GM21390 (cell line): Measurements from ENCODE around the gene RFX2.
"Not testable (repeated sequence)": the region's sequence is repeated elsewhere in the genome, so short reads cannot be mapped to it uniquely, and the experiment has no call there.

Experiments used
- ATAC-seq: cut with Tn5 transposase; IDR thresholded peaks from one replicate; pipeline ENCODE4 v1.9.1; 2021; ENCODE audit not compliant: unreplicated experiment

The RFX2 gene

GRCh38 chr19:5993648-5994358 is 116.5 kb downstream of the RFX2 start:
- no peak for ATAC-seq

GRCh38 chr19:5993201-5993600 is 117.1 kb downstream of the RFX2 start:
- no peak for ATAC-seq

GRCh38 chr19:5992756-5993155 is 117.5 kb downstream of the RFX2 start:
- ATAC-seq = no peak

GRCh38 chr19:5991244-5991838 is 119.0 kb downstream of the RFX2 start:
- no peak for ATAC-seq

GRCh38 chr19:5990289-5990797 is 120.0 kb downstream of the RFX2 start:
- ATAC-seq = no peak

- no peak for ATAC-seq
These were observed 120.8 kb downstream of the RFX2 start for GRCh38 chr19:5989388-5990074.

GRCh38 chr19:5988517-5989387 is 121.5 kb downstream of the RFX2 start:
- no peak for ATAC-seq

- no peak for ATAC-seq
These were observed 123.1 kb downstream of the RFX2 start for GRCh38 chr19:5987077-5987818.

- ATAC-seq = not testable (repeated sequence)
These were observed 124.5 kb downstream of the RFX2 start for GRCh38 chr19:5985837-5986236.

- ATAC-seq = no peak
These were observed 125.1 kb downstream of the RFX2 start for GRCh38 chr19:5985098-5985783.

GRCh38 chr19:5984600-5984999 is 125.7 kb downstream of the RFX2 start:
- ATAC-seq = no peak

GRCh38 chr19:5983367-5983955 is 126.8 kb downstream of the RFX2 start:
- no peak for ATAC-seq

- no peak for ATAC-seq
These were observed 131.4 kb downstream of the RFX2 start for GRCh38 chr19:5978606-5979552.

GRCh38 chr19:5977785-5978605 is 132.3 kb downstream of the RFX2 start, which contains the start of gene RANBP3:
Gene RANBP3, minus strand, starts transcription at chr19:5978140. Its CDS starts 58 bp downstream, at chr19:5978082.
- peak; percentile 84 for ATAC-seq

- no peak for ATAC-seq
These were observed 133.0 kb downstream of the RFX2 start for GRCh38 chr19:5977222-5977784.

- no peak for ATAC-seq
These were observed 133.5 kb downstream of the RFX2 start for GRCh38 chr19:5976768-5977167.

- ATAC-seq = no peak
These were observed 134.9 kb downstream of the RFX2 start for GRCh38 chr19:5975388-5975728.
